Measurements from ENCODE around the gene SORCS3. TPM values are rescaled to one million over a fixed set of nuclear protein-coding genes. Genes with fewer than 3 reads are reported as not detected.

SORCS3 gene
- total RNA-seq, 1 donor from 2014 or later = not detected

- DNase-seq (ENCODE audit: low read depth) (no peak), FAIRE-seq (no peak)
- Histone ChIP-seq H3K4me3 (ENCODE audit: low read depth, low read length) (no peak overlapping the region), H3K27me3 (ENCODE audit: control insufficient read depth, insufficient read depth, low read length) (no peaks in the 10 kb centered on the region), H3K36me3 (ENCODE audit: control insufficient read depth, insufficient read depth, low read length) (no peaks in the 10 kb centered on the region)
- TF ChIP-seq CTCF (IDR thresholded peaks at IDR 0.05; ENCODE audit: insufficient read depth, low read length, severe bottlenecking) = no peak
Measured at GRCh38 chr10:104773105-104773504, 132.0 kb downstream of the SORCS3 start.

- FAIRE-seq (no peak), DNase-seq (ENCODE audit: low read depth) (no peak)
- TF ChIP-seq CTCF (IDR thresholded peaks at IDR 0.05; ENCODE audit: insufficient read depth, low read length, severe bottlenecking) = no peak
- Histone ChIP-seq H3K4me3 (ENCODE audit: low read depth, low read length) (no peak overlapping the region), H3K27me3 (ENCODE audit: control insufficient read depth, insufficient read depth, low read length) (no peaks in the 10 kb centered on the region), H3K36me3 (ENCODE audit: control insufficient read depth, insufficient read depth, low read length) (no peaks in the 10 kb centered on the region)
Measured at GRCh38 chr10:104774234-104774633, 133.1 kb downstream of the SORCS3 start.

GRCh38 chr10:104777086-104777799, 136.2 kb downstream of the SORCS3 start:
- FAIRE-seq = no peak
- H3K27me3 ChIP-seq (ENCODE audit: control insufficient read depth, insufficient read depth, low read length) = no peaks in the 10 kb centered on the region

GRCh38 chr10:104778371-104778770, 137.3 kb downstream of the SORCS3 start:
- DNase-seq (ENCODE audit: low read depth) (no peak), FAIRE-seq (no peak)
- Histone ChIP-seq H3K4me3 (ENCODE audit: low read depth, low read length) (no peak overlapping the region), H3K36me3 (ENCODE audit: control insufficient read depth, insufficient read depth, low read length) (no peaks in the 10 kb centered on the region), H3K27me3 (ENCODE audit: control insufficient read depth, insufficient read depth, low read length) (no peaks in the 10 kb centered on the region)
- TF ChIP-seq CTCF (IDR thresholded peaks at IDR 0.05; ENCODE audit: insufficient read depth, low read length, severe bottlenecking) = no peak

More at GRCh38 chr10:104777086-104777799, 136.2 kb downstream of the SORCS3 start:
- Histone ChIP-seq H3K4me3 (ENCODE audit: low read depth, low read length) (no peak overlapping the region), H3K36me3 (ENCODE audit: control insufficient read depth, insufficient read depth, low read length) (no peaks in the 10 kb centered on the region)
- no peak for TF ChIP-seq CTCF (IDR thresholded peaks at IDR 0.05; ENCODE audit: insufficient read depth, low read length, severe bottlenecking)
- no peak for DNase-seq (ENCODE audit: low read depth)

GRCh38 chr10:104779701-104780100, 138.6 kb downstream of the SORCS3 start:
- FAIRE-seq (no peak), DNase-seq (ENCODE audit: low read depth) (no peak)
- no peak for TF ChIP-seq CTCF (IDR thresholded peaks at IDR 0.05; ENCODE audit: insufficient read depth, low read length, severe bottlenecking)
- Histone ChIP-seq H3K27me3 (ENCODE audit: control insufficient read depth, insufficient read depth, low read length) (no peaks in the 10 kb centered on the region), H3K4me3 (ENCODE audit: low read depth, low read length) (no peak overlapping the region), H3K36me3 (ENCODE audit: control insufficient read depth, insufficient read depth, low read length) (no peaks in the 10 kb centered on the region)

GRCh38 chr10:104780165-104780564, 139.1 kb downstream of the SORCS3 start:
- Histone ChIP-seq H3K36me3 (ENCODE audit: control insufficient read depth, insufficient read depth, low read length) (no peaks in the 10 kb centered on the region), H3K4me3 (ENCODE audit: low read depth, low read length) (no peak overlapping the region), H3K27me3 (ENCODE audit: control insufficient read depth, insufficient read depth, low read length) (no peaks in the 10 kb centered on the region)
- DNase-seq (ENCODE audit: low read depth) (no peak), FAIRE-seq (no peak)
- TF ChIP-seq CTCF (IDR thresholded peaks at IDR 0.05; ENCODE audit: insufficient read depth, low read length, severe bottlenecking) = no peak

Data from bronchial epithelial cell (primary cell).